ENCODE data around the gene PEX5L. TPM values are rescaled to one million over a fixed set of nuclear protein-coding genes. Genes with fewer than 3 reads are reported as not detected.

Gene PEX5L
- total RNA-seq, 1 experiment from 2014 or later, result not detected

DNA sequence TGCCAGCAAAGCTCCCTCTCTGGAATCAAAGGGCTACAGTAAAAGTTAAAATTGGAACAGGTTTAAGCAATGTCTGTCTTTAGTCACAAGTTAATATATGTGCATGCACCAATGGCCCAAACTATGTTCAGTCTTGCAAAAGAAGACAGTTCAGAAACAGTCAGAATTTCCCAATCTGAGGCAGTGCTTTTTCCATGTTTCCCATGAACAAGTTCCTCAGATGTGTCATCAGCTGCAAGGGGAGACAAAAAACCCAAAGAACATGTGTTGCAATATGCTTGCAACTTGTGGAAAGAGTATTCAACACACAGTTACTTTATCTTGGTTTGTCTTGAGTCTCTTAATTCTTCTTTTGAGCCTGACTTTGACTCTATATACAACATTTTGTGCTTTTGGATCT lies 235.5 kb downstream of the PEX5L start:
- ChIA-PET CTCF (no interaction called here), RAD21 (ENCODE audit: low non-redundant PET in 1 of 2, low total read pairs in 2 of 2, uncharacterized antibody in 2 of 2, unreplicated experiment in 2 of 2) (no interaction called here), POLR2A (no interaction called here)
- H3K9me2 ChIP-seq (ENCODE audit: insufficient read depth), result no peaks in the 10 kb centered on the region
- DNase-seq (ENCODE audit: low read depth, low spot score), result no peak
- no peak overlapping the region for H3K27ac ChIP-seq (ENCODE audit: low read depth, low read length)
- BruUV-seq (replicated peaks), result no TSS peak
- intact Hi-C loops (cut with micrococcal nuclease), result no loop called here
- H4K20me1 ChIP-seq (ENCODE audit: insufficient read depth), result no peaks in the 10 kb centered on the region
- no peak overlapping the region for H3K4me2 ChIP-seq (ENCODE audit: low read length)
- no peaks in the 10 kb centered on the region for H3K9me3 ChIP-seq (ENCODE audit: control insufficient read depth in 1 of 2, insufficient read depth in 1 of 2, low read depth in 1 of 2, low read length in 2 of 2)
- no peaks in the 10 kb centered on the region for H3K36me3 ChIP-seq (ENCODE audit: control insufficient read depth in 1 of 2, insufficient read depth in 2 of 2, low read length in 2 of 2)
- no peaks in the 10 kb centered on the region for H3K27me3 ChIP-seq (ENCODE audit: insufficient read depth, low read length)
- H3K79me2 ChIP-seq (ENCODE audit: insufficient read depth, low read length), result no peaks in the 10 kb centered on the region
- TF ChIP-seq CEBPB (IDR thresholded peaks at IDR 0.05; ENCODE audit: low read depth) (peak; percentile 22; the same call in 1 of the 2 replicates), EGR1 (IDR thresholded peaks at IDR 0.05; ENCODE audit: low read depth) (no peak)
- no peak overlapping the region for H2AFZ ChIP-seq (ENCODE audit: low read depth, low read length, poor library complexity, severe bottlenecking)
- H3K4me3 ChIP-seq (replicated peaks in 1 of 2; ENCODE audit: low read depth in 1 of 2, low read length in 2 of 2), result no peak overlapping the region
- ATAC-seq, result no peak
- no peaks in the 10 kb centered on the region for H3K4me1 ChIP-seq (ENCODE audit: control insufficient read depth in 1 of 2, insufficient read depth in 2 of 2, low read length in 2 of 2)
- H3K9ac ChIP-seq (ENCODE audit: low read length), result no peak overlapping the region

DNA sequence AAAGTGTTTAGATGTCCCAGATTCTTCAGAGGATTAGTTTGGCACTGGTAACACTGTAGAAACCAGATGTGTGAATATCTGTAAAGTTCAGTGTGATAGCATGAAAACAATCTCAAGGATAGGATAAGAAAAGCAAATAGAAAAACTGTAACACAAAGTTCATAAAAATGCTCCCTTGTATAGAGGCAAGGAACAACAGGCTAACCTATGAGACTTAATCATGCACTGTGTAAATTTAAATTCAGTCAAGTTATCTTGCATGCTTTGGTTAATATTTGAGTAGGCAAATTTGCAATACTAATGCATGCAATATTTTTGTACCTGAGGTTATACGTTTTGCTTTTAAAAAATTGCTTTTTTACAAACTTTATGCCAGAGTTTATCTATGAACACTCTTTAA lies 239.5 kb downstream of the PEX5L start:
- POLR2A ChIA-PET, result no interaction called here
- no peaks in the 10 kb centered on the region for H3K9me2 ChIP-seq (ENCODE audit: insufficient read depth)
- no peaks in the 10 kb centered on the region for H3K36me3 ChIP-seq (ENCODE audit: control insufficient read depth in 1 of 2, insufficient read depth in 2 of 2, low read length in 2 of 2)
- no peaks in the 10 kb centered on the region for H3K79me2 ChIP-seq (ENCODE audit: insufficient read depth, low read length)
- no TSS peak for BruUV-seq (replicated peaks)
- TF ChIP-seq POLR2AphosphoS5 (IDR thresholded peaks at IDR 0.05; ENCODE audit: low read depth, low read length) (no peak), ELF1 (IDR thresholded peaks at IDR 0.05; ENCODE audit: borderline replicate concordance, low read depth) (no peak), YY1 (IDR thresholded peaks at IDR 0.05; ENCODE audit: extremely low read depth, insufficient replicate concordance, low read depth, low read length) (no peak), SP1 (IDR thresholded peaks at IDR 0.05; ENCODE audit: low read depth) (no peak), EZH2 (IDR thresholded peaks at IDR 0.05) (no peak), TCF7L2 (IDR thresholded peaks at IDR 0.05; ENCODE audit: borderline replicate concordance, extremely low read depth, insufficient read depth, insufficient read length) (no peak), CTCF (IDR thresholded peaks at IDR 0.05 in 2 of 3, conservative IDR thresholded peaks at IDR 0.05 in 1 of 3; ENCODE audit: borderline replicate concordance in 1 of 3, insufficient read depth in 1 of 3, low read depth in 2 of 3, low read length in 2 of 3) (no peak), SRF (IDR thresholded peaks at IDR 0.05; ENCODE audit: low read depth) (no peak), CEBPB (IDR thresholded peaks at IDR 0.05; ENCODE audit: low read depth) (no peak), SIN3A (IDR thresholded peaks at IDR 0.05; ENCODE audit: low read depth) (no peak), FOSL1 (IDR thresholded peaks at IDR 0.05; ENCODE audit: low read depth) (no peak), POLR2A (IDR thresholded peaks at IDR 0.05; ENCODE audit: borderline replicate concordance, extremely low read depth, insufficient read depth, insufficient read length) (no peak), CBX3 (IDR thresholded peaks at IDR 0.05; ENCODE audit: low read depth) (no peak), ATF3 (IDR thresholded peaks at IDR 0.05) (no peak)
- TF ChIP-seq, protein P1, sequence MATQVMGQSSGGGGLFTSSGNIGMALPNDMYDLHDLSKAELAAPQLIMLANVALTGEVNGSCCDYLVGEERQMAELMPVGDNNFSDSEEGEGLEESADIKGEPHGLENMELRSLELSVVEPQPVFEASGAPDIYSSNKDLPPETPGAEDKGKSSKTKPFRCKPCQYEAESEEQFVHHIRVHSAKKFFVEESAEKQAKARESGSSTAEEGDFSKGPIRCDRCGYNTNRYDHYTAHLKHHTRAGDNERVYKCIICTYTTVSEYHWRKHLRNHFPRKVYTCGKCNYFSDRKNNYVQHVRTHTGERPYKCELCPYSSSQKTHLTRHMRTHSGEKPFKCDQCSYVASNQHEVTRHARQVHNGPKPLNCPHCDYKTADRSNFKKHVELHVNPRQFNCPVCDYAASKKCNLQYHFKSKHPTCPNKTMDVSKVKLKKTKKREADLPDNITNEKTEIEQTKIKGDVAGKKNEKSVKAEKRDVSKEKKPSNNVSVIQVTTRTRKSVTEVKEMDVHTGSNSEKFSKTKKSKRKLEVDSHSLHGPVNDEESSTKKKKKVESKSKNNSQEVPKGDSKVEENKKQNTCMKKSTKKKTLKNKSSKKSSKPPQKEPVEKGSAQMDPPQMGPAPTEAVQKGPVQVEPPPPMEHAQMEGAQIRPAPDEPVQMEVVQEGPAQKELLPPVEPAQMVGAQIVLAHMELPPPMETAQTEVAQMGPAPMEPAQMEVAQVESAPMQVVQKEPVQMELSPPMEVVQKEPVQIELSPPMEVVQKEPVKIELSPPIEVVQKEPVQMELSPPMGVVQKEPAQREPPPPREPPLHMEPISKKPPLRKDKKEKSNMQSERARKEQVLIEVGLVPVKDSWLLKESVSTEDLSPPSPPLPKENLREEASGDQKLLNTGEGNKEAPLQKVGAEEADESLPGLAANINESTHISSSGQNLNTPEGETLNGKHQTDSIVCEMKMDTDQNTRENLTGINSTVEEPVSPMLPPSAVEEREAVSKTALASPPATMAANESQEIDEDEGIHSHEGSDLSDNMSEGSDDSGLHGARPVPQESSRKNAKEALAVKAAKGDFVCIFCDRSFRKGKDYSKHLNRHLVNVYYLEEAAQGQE (IDR thresholded peaks at IDR 0.05; ENCODE audit: low read depth), result no peak
- TF ChIP-seq, protein P2, sequence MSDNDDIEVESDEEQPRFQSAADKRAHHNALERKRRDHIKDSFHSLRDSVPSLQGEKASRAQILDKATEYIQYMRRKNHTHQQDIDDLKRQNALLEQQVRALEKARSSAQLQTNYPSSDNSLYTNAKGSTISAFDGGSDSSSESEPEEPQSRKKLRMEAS (IDR thresholded peaks at IDR 0.05), result no peak
- DNase-seq (ENCODE audit: low read depth, low spot score), result no peak
- H3K27me3 ChIP-seq (ENCODE audit: insufficient read depth, low read length), result no peaks in the 10 kb centered on the region
- H3K9me3 ChIP-seq (ENCODE audit: control insufficient read depth in 1 of 2, insufficient read depth in 1 of 2, low read depth in 1 of 2, low read length in 2 of 2), result no peaks in the 10 kb centered on the region
- no peak for ATAC-seq
- intact Hi-C loops (cut with micrococcal nuclease), result no loop called here
- no peak overlapping the region for H3K9ac ChIP-seq (ENCODE audit: low read length)
- no peak overlapping the region for H3K4me2 ChIP-seq (ENCODE audit: low read length)
- no peak overlapping the region for H2AFZ ChIP-seq (ENCODE audit: low read depth, low read length, poor library complexity, severe bottlenecking)
- RAD21 ChIA-PET (ENCODE audit: low non-redundant PET in 1 of 2, low total read pairs in 2 of 2, uncharacterized antibody in 2 of 2, unreplicated experiment in 2 of 2), result no interaction called here
- no peaks in the 10 kb centered on the region for H3K4me1 ChIP-seq (ENCODE audit: control insufficient read depth in 1 of 2, insufficient read depth in 2 of 2, low read length in 2 of 2)
- H3K4me3 ChIP-seq (replicated peaks in 1 of 2; ENCODE audit: low read depth in 1 of 2, low read length in 2 of 2), result no peak overlapping the region
- no peak overlapping the region for H3K27ac ChIP-seq (ENCODE audit: low read depth, low read length)
- CTCF ChIA-PET, result no interaction called here
- H4K20me1 ChIP-seq (ENCODE audit: insufficient read depth), result no peaks in the 10 kb centered on the region

Data from HCT116 (cell line).